GM18505 (cell line): ENCODE results near the gene SHLD2.
"Not testable (repeated sequence)": the region's sequence is repeated elsewhere in the genome, so short reads cannot be mapped to it uniquely, and the experiment has no call there.

Experiments
- ATAC-seq: cut with Tn5 transposase; IDR thresholded peaks from one replicate; pipeline ENCODE4 v1.9.1; 2021; ENCODE audit not compliant: unreplicated experiment
- POLR2A ChIP-seq: IDR thresholded peaks from 4 replicates; pipeline ENCODE4 v1.6.1; 2011; ENCODE audit warnings: borderline replicate concordance; ENCODE audit not compliant: insufficient read depth, insufficient read length; ENCODE audit errors: extremely low read depth

Gene SHLD2

DNA sequence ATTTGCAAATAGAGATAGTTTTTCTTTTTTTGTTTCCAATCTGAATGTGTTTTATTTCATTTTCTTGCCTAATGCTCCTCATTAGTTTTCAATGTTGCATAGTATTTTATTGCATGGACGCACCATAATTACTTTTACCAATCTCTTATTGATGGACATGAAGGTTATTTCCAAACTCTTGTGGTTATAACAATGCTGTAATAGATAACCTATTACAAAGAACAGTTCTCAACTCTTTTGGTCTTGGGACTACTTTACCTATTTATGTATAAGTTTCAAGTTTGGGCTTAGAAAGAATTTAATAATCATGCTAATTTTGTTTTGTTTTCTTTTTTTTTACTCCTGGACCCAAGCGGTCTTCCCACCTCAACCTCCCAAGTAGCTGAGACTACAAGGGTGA, 7.0 kb downstream of the SHLD2 start:
- TF ChIP-seq POLR2A: no peak
- no peak for ATAC-seq

DNA sequence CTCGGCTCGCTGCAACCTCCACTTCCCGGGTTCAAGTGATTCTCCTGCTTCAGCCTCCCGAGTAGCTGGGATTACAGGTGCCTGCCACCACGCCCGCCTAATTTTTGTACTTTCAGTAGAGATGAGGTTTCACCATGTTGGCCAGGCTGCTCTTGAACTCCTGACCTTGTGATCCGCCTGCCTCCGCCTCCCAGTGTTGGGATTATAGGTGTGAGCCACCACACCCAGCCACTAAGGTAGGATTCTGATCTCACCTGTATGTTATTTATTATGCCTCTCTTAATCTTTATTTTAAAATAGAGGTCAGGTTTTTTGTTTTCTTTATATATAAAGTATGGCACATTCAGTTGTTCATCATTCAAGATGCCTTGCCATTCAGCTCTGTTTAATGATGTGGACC, 9.7 kb downstream of the SHLD2 start:
- ATAC-seq: not testable (repeated sequence)

- no peak for TF ChIP-seq POLR2A
- ATAC-seq: no peak
Measured at GRCh38 chr10:87105446-87106124, 10.6 kb downstream of the SHLD2 start.

DNA sequence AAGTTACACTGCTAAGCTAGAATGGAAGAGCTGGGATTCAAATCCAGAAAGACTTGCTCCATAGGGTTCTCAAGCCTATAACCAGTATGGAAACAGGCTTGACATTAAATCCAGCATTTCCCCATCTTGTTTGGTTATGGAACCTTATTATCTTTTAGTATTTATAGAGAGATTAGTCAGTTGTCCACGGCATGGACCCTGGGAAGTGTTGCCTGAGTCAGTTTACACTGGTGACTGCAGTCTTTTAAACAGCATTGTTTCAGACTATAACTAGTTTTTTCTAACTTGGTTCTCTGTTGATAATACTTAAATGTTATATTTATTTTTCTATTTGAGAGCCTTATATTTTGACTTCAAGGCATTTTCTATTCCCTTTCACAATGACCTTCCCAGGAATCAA, 23.1 kb downstream of the SHLD2 start:
- not testable (repeated sequence) for ATAC-seq

DNA sequence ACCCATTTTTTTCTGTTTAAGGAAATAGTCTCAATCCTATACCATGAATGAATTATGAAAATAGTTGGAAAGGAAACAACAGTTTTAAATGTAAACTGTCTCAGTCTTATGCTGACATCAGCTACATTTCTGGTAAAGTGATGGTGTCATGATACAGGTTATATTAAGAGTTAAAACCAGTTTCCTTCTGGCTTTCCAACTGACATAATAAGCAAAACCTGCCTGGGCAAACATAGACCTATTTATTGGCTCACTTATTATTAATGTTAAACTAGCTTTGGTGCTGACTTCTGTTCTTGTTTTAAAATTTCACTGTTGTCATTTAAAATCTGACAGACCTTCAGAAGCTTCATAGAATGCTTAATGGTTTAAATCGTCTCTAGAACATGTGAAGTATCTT, 24.0 kb downstream of the SHLD2 start:
- not testable (repeated sequence) for ATAC-seq

DNA sequence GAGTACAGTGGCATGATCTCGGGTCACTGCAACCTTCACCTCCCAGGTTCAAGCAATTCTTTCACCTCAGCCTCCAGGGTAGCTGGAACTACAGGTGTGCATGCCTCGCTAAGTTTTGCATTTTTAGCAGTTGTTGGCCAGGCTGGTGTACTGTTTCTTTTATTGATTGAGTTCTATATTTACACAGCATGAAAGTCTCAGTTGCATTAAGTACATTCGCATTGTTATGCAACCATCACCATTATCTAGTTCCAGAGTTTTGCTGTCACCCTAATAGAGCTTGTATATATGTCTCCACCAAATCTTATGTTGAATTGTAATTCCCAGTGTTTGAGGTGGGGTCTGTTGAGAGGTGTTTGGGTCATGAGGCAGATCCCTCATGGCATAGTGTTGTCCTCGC, 28.3 kb downstream of the SHLD2 start:
- not testable (repeated sequence) for ATAC-seq

GRCh38 chr10:87127048-87127447, 32.0 kb downstream of the SHLD2 start:
- ATAC-seq: not testable (repeated sequence)

- not testable (repeated sequence) for ATAC-seq
Measured at GRCh38 chr10:87127607-87128156, 32.7 kb downstream of the SHLD2 start.

DNA sequence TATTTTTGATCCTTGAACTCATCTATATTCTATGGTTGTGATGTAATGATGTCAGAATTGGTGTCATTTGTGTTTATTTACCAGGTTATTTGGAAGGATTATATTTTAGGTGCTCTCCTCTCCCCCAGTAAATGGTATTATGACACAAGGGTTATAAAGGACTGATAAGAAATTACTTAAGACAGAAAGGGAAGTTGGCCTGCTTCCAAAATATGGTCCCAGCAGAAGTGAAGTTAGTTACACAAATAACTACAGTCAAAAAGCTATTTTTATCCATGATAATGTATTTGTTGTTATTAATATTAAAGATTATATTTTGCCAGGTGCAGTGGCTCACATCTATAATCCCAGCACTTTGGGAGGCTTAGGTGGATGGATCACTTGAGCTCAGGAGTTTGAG, 37.2 kb downstream of the SHLD2 start:
- ATAC-seq: not testable (repeated sequence)

DNA sequence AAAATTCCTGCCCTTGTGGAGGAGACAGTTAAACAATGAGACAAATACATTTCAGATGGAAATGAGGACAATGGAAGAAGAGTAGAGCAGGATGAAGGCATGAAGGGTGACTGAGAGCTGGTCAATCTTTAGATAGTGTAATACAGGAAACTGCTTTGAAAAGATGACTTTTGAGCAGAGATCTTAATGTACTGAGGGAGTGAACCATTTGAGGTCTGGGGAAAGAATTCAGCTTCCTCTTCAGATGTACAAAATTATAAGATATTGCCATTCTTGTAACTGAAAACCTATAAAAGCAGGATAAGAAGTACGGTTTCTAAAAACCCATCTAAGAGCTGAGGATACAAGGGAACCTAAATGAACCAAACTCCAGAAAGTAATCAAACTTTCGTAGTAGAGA, 38.9 kb downstream of the SHLD2 start:
- not testable (repeated sequence) for ATAC-seq

DNA sequence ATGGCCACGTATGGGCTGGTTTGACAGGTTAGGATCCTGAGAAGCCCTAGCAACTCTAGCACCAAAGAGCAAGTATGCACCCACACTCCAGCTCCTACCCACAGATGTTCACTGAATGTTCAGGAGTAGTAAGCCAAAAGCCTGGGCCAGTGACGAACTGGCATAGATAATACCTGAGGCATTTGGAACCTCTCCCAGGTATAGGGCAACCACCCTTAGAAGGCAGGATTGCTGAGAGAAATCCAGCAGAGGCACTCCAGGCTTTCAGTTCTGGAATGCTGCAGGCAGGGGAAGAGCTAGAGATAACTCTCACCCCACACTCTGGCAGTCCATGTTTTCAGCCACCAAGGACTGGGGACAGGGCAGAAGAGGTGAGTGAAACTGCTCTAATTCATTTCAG, 39.4 kb downstream of the SHLD2 start:
- ATAC-seq: not testable (repeated sequence)

DNA sequence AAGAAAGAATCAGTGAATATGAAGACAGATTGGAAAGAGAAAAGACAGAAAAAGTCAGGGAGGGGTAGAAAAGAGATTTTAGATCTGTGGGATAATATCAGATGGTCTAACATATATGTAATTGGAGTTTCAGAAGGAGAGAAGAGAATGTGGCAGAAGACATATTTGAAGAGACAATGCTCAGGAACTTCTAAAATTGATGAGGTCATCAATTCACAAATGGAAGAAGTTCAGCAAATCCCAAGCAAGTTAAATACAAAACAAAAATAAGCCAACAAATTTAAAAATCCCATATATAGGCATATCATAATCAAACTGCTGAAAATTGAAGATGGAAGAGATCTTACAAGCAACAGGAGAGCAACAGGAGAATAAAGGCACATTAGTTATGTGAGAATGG, 42.5 kb downstream of the SHLD2 start:
- not testable (repeated sequence) for ATAC-seq

DNA sequence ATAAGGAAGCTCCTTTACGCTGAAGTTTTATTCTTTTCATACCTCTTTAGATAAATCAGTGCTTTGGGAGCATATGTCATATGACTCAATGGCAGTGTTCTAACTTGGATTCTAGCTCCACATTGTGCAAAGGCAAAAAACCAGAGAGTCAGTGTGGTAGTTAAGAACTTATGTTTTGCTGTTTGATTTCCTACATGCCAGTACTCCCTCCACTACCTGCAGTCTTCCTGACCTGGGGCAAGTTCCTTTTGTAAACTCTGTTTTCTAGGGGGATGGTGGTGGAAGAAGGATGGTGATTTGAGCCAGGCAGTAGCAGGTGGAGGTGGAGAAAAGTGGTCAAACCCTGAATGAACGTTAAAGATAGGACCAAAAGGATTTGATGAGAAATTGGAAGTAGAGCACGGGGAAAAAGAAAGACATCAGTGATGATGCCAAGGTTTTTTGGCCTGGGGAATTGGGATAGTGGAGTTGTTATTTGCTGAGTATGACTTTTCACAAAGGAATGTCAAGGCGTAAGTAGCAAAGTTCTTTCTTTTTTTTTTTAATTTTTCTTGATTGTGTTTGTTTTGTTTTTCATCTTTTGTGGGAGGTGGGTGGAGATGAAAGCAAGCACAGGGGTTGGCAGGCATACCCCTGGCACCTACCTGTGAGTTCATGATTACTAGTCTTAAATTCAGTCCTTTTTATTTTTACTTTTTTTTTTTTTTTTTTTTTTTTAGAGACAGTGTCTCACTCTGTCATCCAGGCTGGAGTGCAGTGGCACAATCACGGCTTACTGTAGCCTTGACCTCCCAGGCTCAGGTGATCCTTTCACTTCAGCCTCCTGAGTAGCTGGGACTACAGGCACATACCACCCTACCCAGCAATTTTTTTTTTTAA, 47.5 kb downstream of the SHLD2 start:
- not testable (repeated sequence) for ATAC-seq

GRCh38 chr10:87143109-87143418, 48.1 kb downstream of the SHLD2 start:
- ATAC-seq: not testable (repeated sequence)

GRCh38 chr10:87145598-87145997, 50.6 kb downstream of the SHLD2 start:
- not testable (repeated sequence) for ATAC-seq

GRCh38 chr10:87149020-87149609, 54.1 kb downstream of the SHLD2 start:
- ATAC-seq: not testable (repeated sequence)

DNA sequence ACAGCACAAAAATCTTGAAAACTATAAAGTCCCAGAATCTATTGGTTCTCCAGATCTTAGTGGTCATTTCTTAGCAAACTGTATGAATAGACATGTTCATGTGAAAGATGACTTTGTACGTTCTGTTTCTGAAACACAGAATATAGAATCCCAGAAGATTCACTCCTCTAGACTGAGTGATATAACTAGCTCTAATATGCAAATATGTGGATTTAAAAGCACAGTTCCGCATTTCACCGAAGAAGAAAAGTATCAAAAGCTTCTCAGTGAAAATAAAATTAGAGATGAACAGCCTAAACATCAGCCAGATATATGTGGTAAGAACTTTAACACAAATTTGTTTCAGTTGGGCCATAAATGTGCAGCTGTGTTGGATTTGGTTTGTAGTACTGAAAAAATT, 56.5 kb downstream of the SHLD2 start:
- not testable (repeated sequence) for ATAC-seq

DNA sequence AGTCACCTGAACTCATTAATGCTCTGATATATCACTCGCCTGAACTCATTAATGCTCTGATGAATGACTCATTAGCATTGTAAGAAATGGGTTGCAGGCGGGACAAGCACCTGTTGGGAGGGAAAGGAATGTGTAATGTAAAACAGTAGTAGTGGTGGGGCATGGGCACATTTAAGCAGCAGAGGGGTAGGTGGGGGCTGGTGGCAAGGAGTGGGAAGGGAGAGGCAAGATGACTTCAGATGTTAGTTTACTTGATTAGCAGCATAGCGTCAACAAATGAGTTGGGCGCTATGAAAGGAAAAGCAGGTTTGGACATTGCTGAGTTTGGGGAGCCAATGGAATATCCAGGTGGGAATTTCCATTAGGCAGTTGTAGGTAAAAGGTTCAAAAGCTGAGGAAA, 61.8 kb downstream of the SHLD2 start:
- ATAC-seq: not testable (repeated sequence)

- not testable (repeated sequence) for ATAC-seq
Measured at GRCh38 chr10:87157821-87158220, 62.8 kb downstream of the SHLD2 start.

- ATAC-seq: not testable (repeated sequence)
Measured at GRCh38 chr10:87162703-87163293, 67.8 kb downstream of the SHLD2 start.
